Astrocyte (in vitro differentiated cells and primary cell): ENCODE measurements around the gene LYPLA2.

Experiments used
- CTCF ChIP-seq: IDR thresholded peaks from 2 replicates; pipeline ENCODE4 v1.5.1; 2011; ENCODE audit warnings: low read depth, mild to moderate bottlenecking, inconsistent platforms, low read length, moderate library complexity; ENCODE audit not compliant: insufficient read depth
- EZH2 ChIP-seq: IDR thresholded peaks from 2 replicates; pipeline ENCODE4 v1.6.1; 2012; ENCODE audit warnings: mild to moderate bottlenecking, low read length, inconsistent platforms; ENCODE audit not compliant: insufficient read depth

- TF ChIP-seq EZH2 (no peak), CTCF (no peak)
Measured at GRCh38 chr1:23824711-23825075, 33.7 kb downstream of the LYPLA2 start.
